Inflammatory macrophage (primary cell): ENCODE measurements around the gene ALCAM.
"Not testable (repeated sequence)": the region's sequence is repeated elsewhere in the genome, so short reads cannot be mapped to it uniquely, and the experiment has no call there.

Source experiments
- DNase-seq, 2 donors: peaks; one replicate each; pipeline ENCODE4 v3.0.0-alpha.2; 2020 to 2022

ALCAM gene

GRCh38 chr3:105599350-105599749 is 232.6 kb downstream of the ALCAM start:
- DNase-seq: no peak

- DNase-seq: not testable (repeated sequence)
These were observed 235.0 kb downstream of the ALCAM start for GRCh38 chr3:105601756-105602155.

- DNase-seq: not testable (repeated sequence)
These were observed 235.6 kb downstream of the ALCAM start for GRCh38 chr3:105602286-105602685.

- DNase-seq: not testable (repeated sequence)
These were observed 236.8 kb downstream of the ALCAM start for GRCh38 chr3:105603516-105603915.

- DNase-seq: no peak
These were observed 239.3 kb downstream of the ALCAM start for GRCh38 chr3:105606016-105606415.

GRCh38 chr3:105608623-105609022 is 241.9 kb downstream of the ALCAM start:
- DNase-seq: no peak

- no peak for DNase-seq
These were observed 243.8 kb downstream of the ALCAM start for GRCh38 chr3:105610473-105610872.

GRCh38 chr3:105611304-105612192 is 244.8 kb downstream of the ALCAM start:
- no peak for DNase-seq

GRCh38 chr3:105613120-105613519 is 246.4 kb downstream of the ALCAM start:
- DNase-seq: no peak

GRCh38 chr3:105614288-105615030 is 247.8 kb downstream of the ALCAM start:
- no peak for DNase-seq

GRCh38 chr3:105615814-105616213 is 249.1 kb downstream of the ALCAM start:
- DNase-seq: no peak

GRCh38 chr3:105616374-105617121 is 249.8 kb downstream of the ALCAM start:
- no peak for DNase-seq

GRCh38 chr3:105618556-105618955 is 251.8 kb downstream of the ALCAM start:
- DNase-seq: no peak

- DNase-seq: no peak
These were observed 252.9 kb downstream of the ALCAM start for GRCh38 chr3:105619651-105620050.

GRCh38 chr3:105620236-105620635 is 253.5 kb downstream of the ALCAM start:
- DNase-seq: no peak

GRCh38 chr3:105622169-105622568 is 255.5 kb downstream of the ALCAM start:
- DNase-seq: peak; percentile 14 to 52
